ENCODE measurements around the gene MSRB3.

- TF ChIP-seq POLR2AphosphoS5 (IDR thresholded peaks at IDR 0.05; ENCODE audit: borderline replicate concordance, low read depth, low read length) = no peak
- no peak for TF ChIP-seq EZH2 (IDR thresholded peaks at IDR 0.05)
- TF ChIP-seq FOXP2 (optimal IDR thresholded peaks at IDR 0.05; ENCODE audit: control extremely low read depth, extremely low read length, insufficient read depth) = no peak
These were observed 232.8 kb downstream of the MSRB3 start for GRCh38 chr12:65511134-65511834.
